H9 (cell line): ENCODE measurements around the gene NF1. TPM values are rescaled to one million over a fixed set of nuclear protein-coding genes. Genes with fewer than 3 reads are reported as not detected.

ENCODE experiments used
- DNase-seq: peaks from one replicate; pipeline ENCODE4 v3.0.0-alpha.2; 2017
- H2AFZ ChIP-seq: one replicate; pipeline ENCODE4 v1.6.1; 2013; ENCODE audit warnings: mild to moderate bottlenecking, low read length, control low read depth, moderate library complexity
- H2AK5ac ChIP-seq: 2 replicates; pipeline ENCODE4 v1.6.1; 2013; ENCODE audit warnings: low read length, control low read depth, mixed read lengths; ENCODE audit not compliant: insufficient read length
- H2BK120ac ChIP-seq: one replicate; pipeline ENCODE4 v1.6.1; 2013; ENCODE audit warnings: low read depth, mild to moderate bottlenecking, low read length, control low read depth, inconsistent platforms; ENCODE audit not compliant: poor library complexity, severe bottlenecking
- H2BK12ac ChIP-seq: 2 replicates; pipeline ENCODE4 v1.6.1; 2013; ENCODE audit warnings: low read length, control low read depth, mixed read lengths, low read depth; ENCODE audit not compliant: insufficient read length
- H2BK15ac ChIP-seq: 2 replicates; pipeline ENCODE4 v1.6.1; 2013; ENCODE audit warnings: low read depth, low read length, control low read depth
- H2BK20ac ChIP-seq: one replicate; pipeline ENCODE4 v1.6.1; 2013; ENCODE audit warnings: low read depth, mild to moderate bottlenecking, low read length, control low read depth, inconsistent platforms; ENCODE audit not compliant: poor library complexity, severe bottlenecking
- H2BK5ac ChIP-seq: 2 replicates; pipeline ENCODE4 v1.6.1; 2013; ENCODE audit warnings: low read length, control low read depth, mixed read lengths; ENCODE audit not compliant: insufficient read length
- H3K14ac ChIP-seq: 2 replicates; pipeline ENCODE4 v1.6.1; 2013; ENCODE audit warnings: low read length, control low read depth; ENCODE audit not compliant: insufficient read depth
- H3K18ac ChIP-seq: 2 replicates; pipeline ENCODE4 v1.6.1; 2013; ENCODE audit warnings: low read depth, mild to moderate bottlenecking, mixed read lengths, low read length, control low read depth; ENCODE audit not compliant: insufficient read length
- H3K23ac ChIP-seq: 2 replicates; pipeline ENCODE4 v1.6.1; 2013; ENCODE audit warnings: low read length, control low read depth, mixed read lengths, low read depth; ENCODE audit not compliant: insufficient read length
- H3K23me2 ChIP-seq: 2 replicates; pipeline ENCODE4 v1.6.1; 2013; ENCODE audit warnings: low read depth, mild to moderate bottlenecking, mixed read lengths, low read length, control low read depth; ENCODE audit not compliant: insufficient read length, poor library complexity, severe bottlenecking
- H3K27ac ChIP-seq: 2 replicates; pipeline ENCODE4 v1.5.1; 2013; ENCODE audit warnings: low read length, control low read depth, mixed read lengths, low read depth; ENCODE audit not compliant: insufficient read length
- H3K27me3 ChIP-seq: 2 replicates; pipeline ENCODE4 v1.6.1; 2013; ENCODE audit warnings: low read length, control low read depth, inconsistent platforms; ENCODE audit not compliant: insufficient read depth
- H3K4ac ChIP-seq: 2 replicates; pipeline ENCODE4 v1.6.1; 2013; ENCODE audit warnings: low read depth, mild to moderate bottlenecking, control low read depth, inconsistent platforms, low read length, moderate library complexity
- H3K4me1 ChIP-seq: 2 replicates; pipeline ENCODE4 v1.6.1; 2013; ENCODE audit warnings: low read length, control low read depth, inconsistent platforms; ENCODE audit not compliant: insufficient read depth
- H3K4me2 ChIP-seq: 2 replicates; pipeline ENCODE4 v1.6.1; 2013; ENCODE audit warnings: low read length, control low read depth, mixed read lengths; ENCODE audit not compliant: insufficient read length, insufficient read depth
- H3K56ac ChIP-seq: 2 replicates; pipeline ENCODE4 v1.6.1; 2013; ENCODE audit warnings: low read depth, mild to moderate bottlenecking, mixed read lengths, low read length, control low read depth; ENCODE audit not compliant: insufficient read length
- H3K79me1 ChIP-seq: 2 replicates; pipeline ENCODE4 v1.6.1; 2013; ENCODE audit warnings: low read depth, mild to moderate bottlenecking, moderate library complexity, low read length, control low read depth, inconsistent platforms; ENCODE audit not compliant: insufficient read depth, poor library complexity, severe bottlenecking
- H3K79me2 ChIP-seq: 2 replicates; pipeline ENCODE4 v1.6.1; 2013; ENCODE audit warnings: low read length, control low read depth, inconsistent platforms; ENCODE audit not compliant: insufficient read depth
- H3K9ac ChIP-seq: 2 replicates; pipeline ENCODE4 v1.6.1; 2013; ENCODE audit warnings: low read length, control low read depth, mixed read lengths; ENCODE audit not compliant: insufficient read length; ENCODE audit errors: extremely low read depth
- H3K9me3 ChIP-seq: one replicate; pipeline ENCODE4 v1.6.1; 2013; ENCODE audit warnings: low read depth, low read length, inconsistent platforms; ENCODE audit not compliant: control insufficient read depth
- H3T11ph ChIP-seq: one replicate; pipeline ENCODE4 v1.6.1; 2013; ENCODE audit warnings: mild to moderate bottlenecking, low read length, control low read depth, inconsistent platforms
- H4K20me1 ChIP-seq: one replicate; pipeline ENCODE4 v1.6.1; 2013; ENCODE audit not compliant: control insufficient read depth, insufficient read length, insufficient read depth
- H4K5ac ChIP-seq: 2 replicates; pipeline ENCODE4 v1.6.1; 2013; ENCODE audit warnings: low read depth, mild to moderate bottlenecking, mixed read lengths, low read length, control low read depth; ENCODE audit not compliant: insufficient read length
- H4K8ac ChIP-seq: replicated peaks from 2 replicates; pipeline ENCODE4 v1.6.1; 2013; ENCODE audit warnings: low read length, control low read depth, mixed read lengths, low read depth; ENCODE audit not compliant: insufficient read length
- H4K91ac ChIP-seq: 2 replicates; pipeline ENCODE4 v1.6.1; 2013; ENCODE audit warnings: low read depth, mild to moderate bottlenecking, moderate library complexity, mixed read lengths, low read length, control low read depth; ENCODE audit not compliant: insufficient read length
- H3K27ac Mint-ChIP-seq, 3 experiments: 2 replicates in 2 of 3; 3 replicates in 1 of 3; pipeline ENCODE4 v1.8.0; 2020 to 2021; ENCODE audit warnings: mixed read lengths in 3 of 3, mild to moderate bottlenecking in 1 of 3, moderate library complexity in 1 of 3
- H3K27me3 Mint-ChIP-seq: 2 replicates; pipeline ENCODE4 v1.8.0; 2021; ENCODE audit warnings: low read depth, mild to moderate bottlenecking, moderate library complexity, mixed read lengths
- H3K36me3 Mint-ChIP-seq, 3 experiments: 2 replicates in 2 of 3; 3 replicates in 1 of 3; pipeline ENCODE4 v1.8.0; 2020 to 2021; ENCODE audit warnings: low read depth in 3 of 3, mixed read lengths in 3 of 3; ENCODE audit not compliant: insufficient read depth in 1 of 3
- H3K4me1 Mint-ChIP-seq, 2 experiments: 2 replicates each; pipeline ENCODE4 v1.8.0; 2020; ENCODE audit warnings: mixed read lengths in 2 of 2
- H3K4me3 Mint-ChIP-seq, 2 experiments: 2 replicates in 1 of 2; 3 replicates in 1 of 2; pipeline ENCODE4 v1.8.0; 2020 to 2021; ENCODE audit warnings: mild to moderate bottlenecking in 2 of 2, mixed read lengths in 2 of 2, moderate library complexity in 1 of 2
- H3K9me3 Mint-ChIP-seq, 2 experiments: 2 replicates in 1 of 2; 3 replicates in 1 of 2; pipeline ENCODE4 v1.8.0; 2020; ENCODE audit warnings: mild to moderate bottlenecking in 2 of 2, mixed read lengths in 2 of 2, moderate library complexity in 1 of 2
- WGBS: extraction: QIAGEN DNeasy Blood & Tissue Kit; methylation state at CpG from one replicate; pipeline ENCODE4 v1.1.7; 2013; ENCODE audit warnings: missing lambda C conversion rate, low lambda C conversion rate, mixed read lengths; ENCODE audit not compliant: insufficient read length; ENCODE audit errors: extremely low coverage; 5-methylcytosine and 5-hydroxymethylcytosine counted together
- total RNA-seq: library from RNA; stranded (reverse); gene quantifications from 2 replicates; pipeline ENCODE4 v1.2.1, GENCODE V29; 2021
- TF ChIP-seq, protein P1 (sequence below): fragments of 200-600 bp; sonication (generic); conservative IDR thresholded peaks from 3 replicates; pipeline ENCODE4 v1.8.0; 2021; ENCODE audit warnings: antibody characterized with exemption, mild to moderate bottlenecking

The NF1 gene
- total RNA-seq, 1 experiment from 2014 or later, result 38.1 TPM

DNA sequence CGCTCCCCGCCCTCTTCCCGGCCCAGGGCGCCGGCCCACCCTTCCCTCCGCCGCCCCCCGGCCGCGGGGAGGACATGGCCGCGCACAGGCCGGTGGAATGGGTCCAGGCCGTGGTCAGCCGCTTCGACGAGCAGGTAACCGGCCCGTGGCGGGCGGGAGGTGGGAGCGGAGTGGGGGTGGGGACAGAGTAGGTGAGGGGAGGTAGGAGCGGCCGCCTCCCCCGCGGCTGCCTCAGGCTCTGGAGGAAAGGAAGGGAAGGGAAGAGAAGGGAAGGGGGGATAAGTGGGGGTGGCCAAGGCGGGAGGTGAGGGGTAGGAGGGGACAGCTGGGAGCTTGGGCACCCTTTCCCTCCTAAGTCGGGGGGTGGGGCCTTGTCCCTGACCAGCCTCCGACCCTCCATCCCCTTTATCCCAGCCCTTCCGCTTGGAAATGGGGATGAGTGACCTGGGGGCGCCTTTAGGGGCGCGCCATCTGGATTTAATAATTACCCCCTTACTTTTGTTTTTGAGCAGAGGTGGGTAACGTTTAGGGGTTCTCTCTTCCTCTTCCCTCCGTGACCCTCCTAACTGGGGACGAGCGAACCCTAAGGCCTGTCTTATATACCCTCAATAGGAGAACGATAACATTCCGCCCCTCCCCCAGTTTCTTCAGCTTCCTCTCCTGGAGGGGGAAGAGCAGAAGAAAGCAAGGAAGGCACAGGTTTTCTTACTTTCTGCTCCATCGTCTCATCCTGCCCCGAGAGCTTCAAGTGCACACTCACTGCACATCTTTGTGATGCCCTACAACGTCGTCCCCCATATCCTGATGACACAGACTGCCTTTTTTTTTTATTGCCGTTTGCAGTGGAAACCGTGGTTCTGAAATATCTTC lies 694 bp downstream of the NF1 start:
- Histone ChIP-seq H2BK120ac (no peak overlapping the region), H3K4me1 (0 out of 2 replicates have a peak, but pooled peaks cover 3% of the 10 kb centered on the region), H3T11ph (no peak overlapping the region), H4K8ac (no peak overlapping the region), H3K56ac (no peak overlapping the region), H3K4me2 (peak overlapping the region; percentile 66), H3K27ac (no peak overlapping the region), H2BK20ac (no peak overlapping the region), H3K14ac (peak overlapping the region; percentile 81), H3K79me1 (no peaks in the 10 kb centered on the region), H4K91ac (no peak overlapping the region), H3K23ac (no peak overlapping the region), H3K79me2 (peaks cover 2% of the 10 kb centered on the region; the same call in 1 of the 2 replicates), H3K23me2 (peaks cover 8% of the 10 kb centered on the region), H3K4ac (no peak overlapping the region), H4K5ac (no peak overlapping the region), H2BK12ac (no peak overlapping the region), H2AK5ac (no peak overlapping the region), H3K18ac (peak overlapping the region; percentile 77), H3K9ac (peak overlapping the region; percentile 62), H4K20me1 (no peaks in the 10 kb centered on the region), H2BK5ac (no peak overlapping the region), H3K27me3 (no peaks in the 10 kb centered on the region), H2AFZ (no peak overlapping the region), H2BK15ac (no peak overlapping the region), H3K9me3 (no peaks in the 10 kb centered on the region)
- Mint-ChIP-seq H3K4me1 (peaks cover 14 to 18% of the 10 kb centered on the region in 2 experiments), H3K9me3 (no peaks in the 10 kb centered on the region; a peak in 1 of 5 replicates), H3K27me3 (no peaks in the 10 kb centered on the region), H3K36me3 (peaks cover 1 to 4% (median 4%) of the 10 kb centered on the region in 3 experiments; a peak in 3 of 7 replicates), H3K4me3 (peak overlapping the region; percentile 82 to 90), H3K27ac (peak overlapping the region; percentile 87 to 99 (median 94))
- TF ChIP-seq, protein P1, sequence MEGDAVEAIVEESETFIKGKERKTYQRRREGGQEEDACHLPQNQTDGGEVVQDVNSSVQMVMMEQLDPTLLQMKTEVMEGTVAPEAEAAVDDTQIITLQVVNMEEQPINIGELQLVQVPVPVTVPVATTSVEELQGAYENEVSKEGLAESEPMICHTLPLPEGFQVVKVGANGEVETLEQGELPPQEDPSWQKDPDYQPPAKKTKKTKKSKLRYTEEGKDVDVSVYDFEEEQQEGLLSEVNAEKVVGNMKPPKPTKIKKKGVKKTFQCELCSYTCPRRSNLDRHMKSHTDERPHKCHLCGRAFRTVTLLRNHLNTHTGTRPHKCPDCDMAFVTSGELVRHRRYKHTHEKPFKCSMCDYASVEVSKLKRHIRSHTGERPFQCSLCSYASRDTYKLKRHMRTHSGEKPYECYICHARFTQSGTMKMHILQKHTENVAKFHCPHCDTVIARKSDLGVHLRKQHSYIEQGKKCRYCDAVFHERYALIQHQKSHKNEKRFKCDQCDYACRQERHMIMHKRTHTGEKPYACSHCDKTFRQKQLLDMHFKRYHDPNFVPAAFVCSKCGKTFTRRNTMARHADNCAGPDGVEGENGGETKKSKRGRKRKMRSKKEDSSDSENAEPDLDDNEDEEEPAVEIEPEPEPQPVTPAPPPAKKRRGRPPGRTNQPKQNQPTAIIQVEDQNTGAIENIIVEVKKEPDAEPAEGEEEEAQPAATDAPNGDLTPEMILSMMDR, result peak; percentile 23; the same call in 1 of the 3 replicates
- DNase-seq, result peak; percentile 94
- WGBS, result no CpG with 5 or more reads among the region's 45 CpGs
